Measurements from ENCODE around the gene NFRKB. TPM values are rescaled to one million over a fixed set of nuclear protein-coding genes. Genes with fewer than 3 reads are reported as not detected.

NFRKB gene
- polyA plus RNA-seq, 1 donor (not counting 4 experiments of a cell fraction or from before 2014, with no cell fraction given) = 14.4 TPM

DNA sequence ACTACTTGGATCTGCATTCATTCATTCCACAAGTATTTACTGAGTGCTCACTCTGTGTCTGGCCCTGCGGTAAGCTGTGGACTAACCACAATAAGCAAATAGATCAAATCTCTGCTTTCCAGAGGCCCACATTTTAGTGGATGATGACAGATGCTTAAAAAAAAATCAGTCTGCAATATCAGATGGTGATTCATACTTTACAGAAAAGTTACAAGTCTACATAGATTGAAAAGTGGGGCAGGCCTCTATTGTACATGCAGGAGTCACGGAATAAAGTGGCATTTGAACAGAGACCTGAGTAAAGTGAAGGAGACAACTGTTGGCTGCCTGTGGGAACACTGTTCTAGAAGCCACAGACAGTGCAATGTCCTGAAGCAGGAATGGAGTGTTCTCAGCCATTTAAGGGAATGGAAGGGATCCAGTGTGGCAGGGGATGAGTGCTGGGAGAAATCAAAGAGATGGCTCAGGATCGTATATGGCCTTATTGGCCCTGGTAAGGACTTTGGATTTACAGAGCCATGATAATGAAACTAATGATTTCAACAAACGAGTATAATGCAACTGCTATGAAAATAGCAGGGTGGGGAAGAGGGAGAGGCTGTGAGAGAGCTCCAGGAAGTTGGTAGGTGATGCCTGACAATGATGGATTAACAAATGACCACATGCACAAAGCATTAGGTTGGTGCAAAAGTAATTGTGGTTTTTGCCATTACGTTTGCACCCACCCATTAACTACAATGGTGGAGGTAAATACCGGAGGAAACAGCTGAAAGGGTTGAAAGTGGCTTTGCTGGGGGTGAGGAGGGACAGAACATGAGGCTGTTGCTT lies 48.7 kb downstream of the NFRKB start:
- dilution Hi-C loops (cut with MboI; ENCODE audit: extremely low pct_ligation_motif_present, low sequenced_read_pairs) = no loop called here
- no peak for DNase-seq (ENCODE audit: low read depth, low spot score)
- Histone ChIP-seq H3K36me3 (ENCODE audit: control insufficient read depth in 2 of 2, extremely low read depth in 1 of 2, insufficient read depth in 2 of 2, low read length in 2 of 2) (no peaks in the 10 kb centered on the region), H3K27ac (ENCODE audit: control insufficient read depth, insufficient read depth, low read length) (peak overlapping the region; percentile 95), H4K20me1 (ENCODE audit: control insufficient read depth, extremely low read depth, insufficient read depth, low read length) (no peaks in the 10 kb centered on the region), H3K79me2 (ENCODE audit: control insufficient read depth, insufficient read depth, low read length) (no peaks in the 10 kb centered on the region), H3K9me3 (ENCODE audit: control insufficient read depth, low read depth, low read length) (no peaks in the 10 kb centered on the region), H3K4me3 (ENCODE audit: control insufficient read depth in 2 of 3, extremely low read depth in 1 of 3, insufficient read depth in 2 of 3, low read depth in 1 of 3, low read length in 3 of 3) (peak overlapping the region in 2 of 3 experiments; percentile 28 to 34), H3K27me3 (ENCODE audit: control insufficient read depth, extremely low read depth, insufficient read depth, low read length) (no peaks in the 10 kb centered on the region), H2AFZ (ENCODE audit: control insufficient read depth, low read length) (peak overlapping the region; percentile 34), H3K4me2 (ENCODE audit: control insufficient read depth, extremely low read depth, insufficient read depth, low read depth, low read length) (peak overlapping the region; percentile 83), H3K9ac (ENCODE audit: control insufficient read depth, extremely low read depth, insufficient read depth, low read length) (peak overlapping the region; percentile 75), H3K4me1 (ENCODE audit: control insufficient read depth, extremely low read depth, insufficient read depth, low read length) (peaks cover 18% of the 10 kb centered on the region), H3K9me1 (ENCODE audit: control insufficient read depth, extremely low read depth, insufficient read depth, low read length) (no peaks in the 10 kb centered on the region)
- FAIRE-seq = peak; percentile 86
- TF ChIP-seq, protein P1, sequence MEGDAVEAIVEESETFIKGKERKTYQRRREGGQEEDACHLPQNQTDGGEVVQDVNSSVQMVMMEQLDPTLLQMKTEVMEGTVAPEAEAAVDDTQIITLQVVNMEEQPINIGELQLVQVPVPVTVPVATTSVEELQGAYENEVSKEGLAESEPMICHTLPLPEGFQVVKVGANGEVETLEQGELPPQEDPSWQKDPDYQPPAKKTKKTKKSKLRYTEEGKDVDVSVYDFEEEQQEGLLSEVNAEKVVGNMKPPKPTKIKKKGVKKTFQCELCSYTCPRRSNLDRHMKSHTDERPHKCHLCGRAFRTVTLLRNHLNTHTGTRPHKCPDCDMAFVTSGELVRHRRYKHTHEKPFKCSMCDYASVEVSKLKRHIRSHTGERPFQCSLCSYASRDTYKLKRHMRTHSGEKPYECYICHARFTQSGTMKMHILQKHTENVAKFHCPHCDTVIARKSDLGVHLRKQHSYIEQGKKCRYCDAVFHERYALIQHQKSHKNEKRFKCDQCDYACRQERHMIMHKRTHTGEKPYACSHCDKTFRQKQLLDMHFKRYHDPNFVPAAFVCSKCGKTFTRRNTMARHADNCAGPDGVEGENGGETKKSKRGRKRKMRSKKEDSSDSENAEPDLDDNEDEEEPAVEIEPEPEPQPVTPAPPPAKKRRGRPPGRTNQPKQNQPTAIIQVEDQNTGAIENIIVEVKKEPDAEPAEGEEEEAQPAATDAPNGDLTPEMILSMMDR (optimal IDR thresholded peaks at IDR 0.05 in 1 of 3, IDR thresholded peaks at IDR 0.05 in 1 of 3, conservative IDR thresholded peaks at IDR 0.05 in 1 of 3; ENCODE audit: extremely low read depth in 1 of 3, insufficient read depth in 2 of 3, low read length in 3 of 3) = no peak
- TF ChIP-seq EZH2 (IDR thresholded peaks at IDR 0.05; ENCODE audit: low read length) = no peak

Other genes starting within 250 kb of the NFRKB start
- 2.1 to 4.1 TPM (median 2.6 TPM) in 3 replicates for gene TMEM45B, start 79.7 kb downstream of the NFRKB start, polyA plus RNA-seq
- 3.8 to 5.8 TPM (median 4.7 TPM) in 3 replicates for gene PRDM10, start 107.3 kb upstream of the NFRKB start, polyA plus RNA-seq
- gene APLP2, start 174.3 kb upstream of the NFRKB start, polyA plus RNA-seq = 376 to 561 TPM (median 531 TPM) in 3 replicates